Astrocyte (in vitro differentiated cells and primary cell): ENCODE measurements around the gene SLC12A2. TPM values are rescaled to one million over a fixed set of nuclear protein-coding genes. Genes with fewer than 3 reads are reported as not detected.
A peak's percentile ranks its signal among the peaks of the same experiment; 100 is the strongest.

Experiments used
- DNase-seq: peaks from one replicate; pipeline ENCODE4 v3.0.0-alpha.2; 2010; ENCODE audit warnings: low read depth
- FAIRE-seq: peaks from 2 replicates; lab custom pipeline; 2011; peaks lifted over from hg19 to GRCh38; lab: Jason Lieb, UNC
- H2AFZ ChIP-seq: 2 replicates; pipeline ENCODE4 v1.6.0; 2012; ENCODE audit warnings: low read depth, low read length, inconsistent platforms
- H3K27ac ChIP-seq: 2 replicates; pipeline ENCODE4 v1.5.1; 2011; ENCODE audit warnings: low read depth, low read length, inconsistent platforms
- H3K27me3 ChIP-seq: 2 replicates; pipeline ENCODE4 v1.6.0; 2011; ENCODE audit warnings: low read length, inconsistent platforms; ENCODE audit not compliant: insufficient read depth
- H3K36me3 ChIP-seq: 2 replicates; pipeline ENCODE4 v1.5.1; 2011; ENCODE audit warnings: low read length, inconsistent platforms; ENCODE audit not compliant: insufficient read depth
- H3K4me1 ChIP-seq: 2 replicates; pipeline ENCODE4 v1.5.1; 2011; ENCODE audit warnings: low read length, inconsistent platforms; ENCODE audit not compliant: insufficient read depth
- H3K4me2 ChIP-seq: 2 replicates; pipeline ENCODE4 v1.6.0; 2012; ENCODE audit warnings: low read length, inconsistent platforms
- H3K4me3 ChIP-seq: 2 replicates; pipeline ENCODE4 v1.5.1; 2011; ENCODE audit warnings: low read depth, mild to moderate bottlenecking, low read length, inconsistent platforms; ENCODE audit not compliant: insufficient read depth
- H3K79me2 ChIP-seq: 2 replicates; pipeline ENCODE4 v1.6.0; 2012; ENCODE audit warnings: mild to moderate bottlenecking, low read length, inconsistent platforms; ENCODE audit not compliant: insufficient read depth
- H3K9ac ChIP-seq: 2 replicates; pipeline ENCODE4 v1.6.0; 2012; ENCODE audit warnings: mild to moderate bottlenecking, low read length, inconsistent platforms
- H3K9me3 ChIP-seq: 2 replicates; pipeline ENCODE4 v1.5.1; 2012; ENCODE audit warnings: low read depth, mild to moderate bottlenecking, low read length, inconsistent platforms; ENCODE audit not compliant: insufficient read depth
- H4K20me1 ChIP-seq: 2 replicates; pipeline ENCODE4 v1.6.0; 2012; ENCODE audit warnings: low read length, inconsistent platforms; ENCODE audit not compliant: insufficient read depth
- H3K27ac Mint-ChIP-seq: one replicate; pipeline ENCODE4 v1.8.0; 2021; ENCODE audit warnings: mild to moderate bottlenecking, mixed read lengths; ENCODE audit not compliant: unreplicated experiment
- H3K27me3 Mint-ChIP-seq: one replicate; pipeline ENCODE4 v1.8.0; 2021; ENCODE audit warnings: low read depth, mixed read lengths; ENCODE audit not compliant: unreplicated experiment
- H3K36me3 Mint-ChIP-seq: one replicate; pipeline ENCODE4 v1.8.0; 2021; ENCODE audit warnings: low read depth, mixed read lengths; ENCODE audit not compliant: unreplicated experiment
- H3K4me1 Mint-ChIP-seq: one replicate; pipeline ENCODE4 v1.8.0; 2021; ENCODE audit warnings: low read depth, mixed read lengths; ENCODE audit not compliant: unreplicated experiment
- H3K4me3 Mint-ChIP-seq: one replicate; pipeline ENCODE4 v1.8.0; 2021; ENCODE audit warnings: mild to moderate bottlenecking, moderate library complexity, mixed read lengths; ENCODE audit not compliant: unreplicated experiment
- H3K9me3 Mint-ChIP-seq: one replicate; pipeline ENCODE4 v1.8.0; 2021; ENCODE audit warnings: mild to moderate bottlenecking, mixed read lengths; ENCODE audit not compliant: unreplicated experiment
- CTCF ChIP-seq: IDR thresholded peaks from 2 replicates; pipeline ENCODE4 v1.5.1; 2011; ENCODE audit warnings: low read depth, mild to moderate bottlenecking, inconsistent platforms, low read length, moderate library complexity; ENCODE audit not compliant: insufficient read depth
- EZH2 ChIP-seq: IDR thresholded peaks from 2 replicates; pipeline ENCODE4 v1.6.1; 2012; ENCODE audit warnings: mild to moderate bottlenecking, low read length, inconsistent platforms; ENCODE audit not compliant: insufficient read depth
- total RNA-seq: library from RNA; stranded (reverse); gene quantifications from 2 replicates; pipeline ENCODE4 v1.2.1, GENCODE V29; 2021

The SLC12A2 gene
- total RNA-seq, 1 donor from 2014 or later: 20.3 TPM

DNA sequence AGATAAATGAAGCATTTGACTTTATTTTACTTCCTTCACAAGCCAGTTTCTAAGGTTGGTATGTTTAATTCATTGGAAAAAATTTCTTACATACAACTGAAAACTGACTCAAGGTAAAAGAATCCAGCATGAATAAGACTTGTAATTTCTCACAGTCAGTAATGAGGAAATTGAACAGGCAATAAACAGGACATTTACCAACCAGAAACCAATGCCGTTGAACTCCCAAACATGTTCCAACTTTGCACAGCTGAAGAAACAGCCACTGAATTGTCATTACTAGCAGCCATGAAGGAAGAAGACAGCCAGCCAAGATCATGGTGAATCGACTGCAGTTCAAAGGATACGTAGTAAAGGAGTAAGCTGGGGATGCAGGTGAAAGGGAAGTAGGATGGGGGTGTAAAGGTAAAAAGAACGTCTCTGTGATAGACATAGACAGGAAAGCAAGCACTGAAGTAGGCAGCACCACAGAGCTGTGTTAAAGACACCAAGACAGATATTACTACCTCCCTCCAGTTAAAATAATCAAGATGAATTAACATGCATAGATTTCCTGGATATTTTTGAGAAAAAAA lies 21.3 kb upstream of the SLC12A2 start:
- DNase-seq (peak; percentile 83), FAIRE-seq (peak; percentile 83)
- Histone ChIP-seq H3K9ac (peak overlapping the region; percentile 10), H3K9me3 (no peaks in the 10 kb centered on the region), H4K20me1 (no peaks in the 10 kb centered on the region), H3K27ac (peak overlapping the region; percentile 29), H3K4me1 (peaks cover 8% of the 10 kb centered on the region), H2AFZ (peak overlapping the region; percentile 56), H3K4me3 (peak overlapping the region; percentile 32), H3K79me2 (no peaks in the 10 kb centered on the region), H3K36me3 (no peaks in the 10 kb centered on the region), H3K27me3 (no peaks in the 10 kb centered on the region), H3K4me2 (peak overlapping the region; percentile 75)
- no peak overlapping the region for H3K4me3 Mint-ChIP-seq
- TF ChIP-seq CTCF (no peak), EZH2 (no peak)
- H3K9me3 Mint-ChIP-seq: no peaks in the 10 kb centered on the region
- peak overlapping the region; percentile 16 for H3K27ac Mint-ChIP-seq
- no peaks in the 10 kb centered on the region for H3K27me3 Mint-ChIP-seq
- H3K36me3 Mint-ChIP-seq: no peaks in the 10 kb centered on the region
- peaks cover 8% of the 10 kb centered on the region for H3K4me1 Mint-ChIP-seq

DNA sequence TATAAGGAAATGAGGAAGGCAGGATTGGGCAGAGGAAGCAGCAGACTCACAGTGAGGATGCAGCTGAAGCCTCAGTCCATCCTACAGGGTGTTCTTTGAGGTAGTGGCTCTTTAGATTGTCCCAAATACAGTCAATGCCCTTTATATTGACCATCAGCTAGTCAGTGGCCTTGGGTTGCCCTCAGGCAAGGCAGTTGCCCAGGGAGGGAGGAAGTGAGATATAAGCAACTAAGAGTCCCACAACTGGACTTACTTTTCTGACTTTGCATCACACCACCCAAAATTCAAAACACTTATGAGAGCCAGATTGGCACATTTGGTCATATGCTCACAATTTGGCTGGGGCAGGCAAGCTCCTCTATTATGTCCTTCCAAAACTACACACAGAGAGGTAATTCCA lies 9.4 kb upstream of the SLC12A2 start:
- no peak for TF ChIP-seq CTCF
- TF ChIP-seq EZH2: no peak
- H4K20me1 ChIP-seq: no peaks in the 10 kb centered on the region
- no peak overlapping the region for H3K9ac ChIP-seq
- H3K36me3 ChIP-seq: no peaks in the 10 kb centered on the region
- H3K79me2 ChIP-seq: peaks cover 3% of the 10 kb centered on the region
- H3K4me3 Mint-ChIP-seq: no peak overlapping the region
- H3K4me1 ChIP-seq: no peaks in the 10 kb centered on the region
- H3K27ac ChIP-seq: no peak overlapping the region
- no peak overlapping the region for H3K27ac Mint-ChIP-seq
- no peaks in the 10 kb centered on the region for H3K9me3 ChIP-seq
- no peak for DNase-seq
- no peak overlapping the region for H3K4me3 ChIP-seq
- H3K36me3 Mint-ChIP-seq: no peaks in the 10 kb centered on the region
- no peak overlapping the region for H3K4me2 ChIP-seq
- no peaks in the 10 kb centered on the region for H3K27me3 Mint-ChIP-seq
- no peak overlapping the region for H2AFZ ChIP-seq
- no peak for FAIRE-seq
- no peaks in the 10 kb centered on the region for H3K4me1 Mint-ChIP-seq
- H3K27me3 ChIP-seq: no peaks in the 10 kb centered on the region
- no peaks in the 10 kb centered on the region for H3K9me3 Mint-ChIP-seq

DNA sequence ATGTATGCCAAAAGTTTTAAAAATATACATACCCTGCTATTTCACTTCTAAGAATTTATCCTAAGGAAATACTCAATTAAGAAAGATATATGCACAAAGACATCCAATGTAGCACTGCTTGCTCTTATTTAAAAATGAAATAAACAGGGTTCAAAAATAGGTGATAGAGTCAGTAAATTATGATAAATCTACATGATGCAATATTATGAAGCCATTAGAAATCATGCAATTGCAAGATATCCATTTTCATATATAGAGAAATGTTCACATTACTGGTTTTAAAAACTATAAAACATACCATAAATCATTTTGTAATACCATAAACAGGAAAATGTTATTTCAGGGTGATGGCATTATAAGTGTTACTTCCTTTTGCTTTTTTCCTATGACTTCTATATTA lies 8.6 kb upstream of the SLC12A2 start:
- no peak overlapping the region for H3K27ac Mint-ChIP-seq
- no peaks in the 10 kb centered on the region for H3K9me3 ChIP-seq
- H3K9ac ChIP-seq: no peak overlapping the region
- H3K36me3 ChIP-seq: no peaks in the 10 kb centered on the region
- no peaks in the 10 kb centered on the region for H3K36me3 Mint-ChIP-seq
- DNase-seq (no peak), FAIRE-seq (no peak)
- no peaks in the 10 kb centered on the region for H3K4me1 Mint-ChIP-seq
- TF ChIP-seq CTCF: no peak
- TF ChIP-seq EZH2: no peak
- H3K27me3 ChIP-seq: no peaks in the 10 kb centered on the region
- H3K9me3 Mint-ChIP-seq: no peaks in the 10 kb centered on the region
- no peaks in the 10 kb centered on the region for H3K27me3 Mint-ChIP-seq
- no peak overlapping the region for H3K4me2 ChIP-seq
- H3K4me1 ChIP-seq: no peaks in the 10 kb centered on the region
- H3K4me3 ChIP-seq: no peak overlapping the region
- no peak overlapping the region for H3K4me3 Mint-ChIP-seq
- H3K27ac ChIP-seq: no peak overlapping the region
- H4K20me1 ChIP-seq: no peaks in the 10 kb centered on the region
- no peak overlapping the region for H2AFZ ChIP-seq
- H3K79me2 ChIP-seq: peaks cover 5% of the 10 kb centered on the region
